B cell (primary cell): ENCODE measurements around the gene TAC3. TPM values are rescaled to one million over a fixed set of nuclear protein-coding genes. Genes with fewer than 3 reads are reported as not detected.
"Not testable (repeated sequence)": the region's sequence is repeated elsewhere in the genome, so short reads cannot be mapped to it uniquely, and the experiment has no call there.

Experiments used
- ATAC-seq: fragments of 200-7000 bp; cut with Tn5 transposase; one replicate; pipeline ENCODE4 v1.10.0; 2021; ENCODE audit warnings: low read depth, mild to moderate bottlenecking, moderate number of reproducible peaks, moderate library complexity
- CTCF ChIA-PET: fragments of 350-600 bp; sonication (Branson Sonifier 250); formaldehyde crosslinking; loops from one replicate; lab custom pipeline; 2021; ENCODE audit warnings: antibody characterized with exemption, inconsistent platforms; lab: Charles Lee
- POLR2A ChIA-PET: fragments of 350-600 bp; sonication (Branson Sonifier 250); formaldehyde crosslinking; loops from one replicate; lab custom pipeline; 2021; ENCODE audit warnings: antibody characterized with exemption; lab: Charles Lee
- DNase-seq: peaks from one replicate; pipeline ENCODE4 v3.0.0; 2013
- H2AFZ ChIP-seq: 2 replicates; pipeline ENCODE4 v1.6.1; 2012; ENCODE audit warnings: mild to moderate bottlenecking, low read depth, low read length; ENCODE audit not compliant: insufficient read depth, poor library complexity, severe bottlenecking
- H3K27ac ChIP-seq, 2 donors: 1 replicate in 1 of 2; 2 replicates in 1 of 2; pipeline ENCODE4 v1.5.1; 2012 to 2013; ENCODE audit warnings: low read length in 2 of 2, mild to moderate bottlenecking in 2 of 2, moderate library complexity in 1 of 2
- H3K27me3 ChIP-seq, 4 experiments: fragments of 200-600 bp in 1 of 4; sonication (generic) in 1 of 4; replicated peaks in 1 of 4; 1 replicate in 2 of 4; 2 replicates in 2 of 4; pipeline versions ENCODE4 v1.6.1 to v1.7.0; 2013 to 2016; ENCODE audit warnings: low read length in 3 of 4, mild to moderate bottlenecking in 2 of 4, mixed read lengths in 1 of 4, moderate library complexity in 1 of 4; ENCODE audit not compliant: insufficient read depth in 4 of 4, control insufficient read depth in 3 of 4; ENCODE audit errors: control extremely low read depth in 1 of 4
- H3K36me3 ChIP-seq, 2 experiments: replicated peaks in 1 of 2; 1 replicate in 1 of 2; 2 replicates in 1 of 2; pipeline versions ENCODE4 v1.6.1 to v1.7.1; 2013; ENCODE audit warnings: low read length in 1 of 2; ENCODE audit not compliant: insufficient read depth in 2 of 2, control insufficient read depth in 1 of 2; ENCODE audit errors: control extremely low read depth in 1 of 2, extremely low read depth in 1 of 2
- H3K4me1 ChIP-seq, 2 donors: fragments of 200-600 bp in 1 of 2; sonication (generic) in 1 of 2; 1 replicate in 1 of 2; 2 replicates in 1 of 2; pipeline versions ENCODE4 v1.5.1 to v1.6.1; 2013 to 2017; ENCODE audit warnings: low read length in 2 of 2; ENCODE audit not compliant: control insufficient read depth in 2 of 2, insufficient read depth in 2 of 2
- H3K4me2 ChIP-seq: replicated peaks from 2 replicates; pipeline ENCODE3; 2012; ENCODE audit warnings: mild to moderate bottlenecking, low read depth, low read length; ENCODE audit not compliant: poor library complexity, severe bottlenecking
- H3K4me3 ChIP-seq, 5 experiments: fragments of 200-600 bp in 1 of 5; sonication (generic) in 1 of 5; 1 replicate in 3 of 5; 2 replicates in 2 of 5; pipeline versions ENCODE4 v1.5.1 to v1.7.0; 2011 to 2016; ENCODE audit warnings: low read length in 4 of 5, mild to moderate bottlenecking in 4 of 5, low read depth in 2 of 5, control low read depth in 1 of 5, moderate library complexity in 1 of 5; ENCODE audit not compliant: insufficient read depth in 1 of 5; ENCODE audit errors: control extremely low read depth in 1 of 5, extremely low read depth in 1 of 5
- H3K79me2 ChIP-seq: fragments of 200-600 bp; sonication (generic); one replicate; pipeline ENCODE4 v1.6.0; 2016; ENCODE audit warnings: low read length; ENCODE audit not compliant: control insufficient read depth, insufficient read depth
- H3K9ac ChIP-seq: fragments of 200-600 bp; sonication (generic); 2 replicates; pipeline ENCODE4 v1.6.1; 2017; ENCODE audit warnings: mild to moderate bottlenecking, low read length, moderate library complexity
- H3K9me3 ChIP-seq, 3 donors: one replicate each; pipeline versions ENCODE4 v1.6.1 to v1.7.1; 2013; ENCODE audit warnings: low read length in 2 of 3; ENCODE audit not compliant: control insufficient read depth in 2 of 3, insufficient read depth in 1 of 3; ENCODE audit errors: control extremely low read depth in 1 of 3
- H4K20me1 ChIP-seq: 2 replicates; pipeline ENCODE4 v1.6.0; 2012; ENCODE audit warnings: mild to moderate bottlenecking, low read length; ENCODE audit not compliant: insufficient read depth, control insufficient read depth, poor library complexity, severe bottlenecking
- H3K27ac Mint-ChIP-seq: one replicate; pipeline ENCODE4 v1.8.0; 2021; ENCODE audit warnings: mixed read lengths
- H3K27me3 Mint-ChIP-seq: one replicate; pipeline ENCODE4 v1.8.0; 2021; ENCODE audit warnings: mixed read lengths
- H3K4me1 Mint-ChIP-seq: one replicate; pipeline ENCODE4 v1.8.0; 2021; ENCODE audit warnings: mixed read lengths
- H3K4me3 Mint-ChIP-seq: one replicate; pipeline ENCODE4 v1.8.0; 2021; ENCODE audit warnings: mixed read lengths
- H3K9me3 Mint-ChIP-seq: one replicate; pipeline ENCODE4 v1.8.0; 2022; ENCODE audit warnings: mixed read lengths; ENCODE audit not compliant: insufficient read depth
- WGBS: methylation state at CpG from one replicate; pipeline ENCODE4 v1.1.5; 2013; ENCODE audit warnings: missing lambda C conversion rate; ENCODE audit not compliant: insufficient coverage; 5-methylcytosine and 5-hydroxymethylcytosine counted together
- intact Hi-C: fragments of 100-400 bp; cut with micrococcal nuclease; formaldehyde crosslinking; loops from one replicate; pipeline ENCODE4 v1.10.0; 2022
- polyA plus RNA-seq: library from polyadenylated mRNA; depleted of rRNA; stranded (reverse); fragments of >200 nt; gene quantifications from 2 replicates; pipeline ENCODE4 v1.2.3, GENCODE V29; 2012
- total RNA-seq, 2 donors: library from RNA; stranded (reverse); fragments of 120-200 nt in 1 of 2; gene quantifications; 1 replicate in 1 of 2; 2 replicates in 1 of 2; pipeline versions ENCODE4 v1.2.3 to v1.2.4, GENCODE V29; 2013 to 2022

The TAC3 gene
- total and polyA plus RNA-seq, 2 donors (not counting 1 experiment from before 2014, with no cell fraction given) = 0.24 TPM; not detected in 1

- H3K27ac Mint-ChIP-seq, H2AFZ ChIP-seq, H3K4me3 ChIP-seq, H3K27me3 ChIP-seq, intact Hi-C loops, H3K27me3 Mint-ChIP-seq, ATAC-seq, H3K4me3 Mint-ChIP-seq, H4K20me1 ChIP-seq, H3K9ac ChIP-seq, H3K4me2 ChIP-seq, H3K9me3 Mint-ChIP-seq, DNase-seq, H3K36me3 ChIP-seq, POLR2A ChIA-PET, H3K4me1 Mint-ChIP-seq, H3K27ac ChIP-seq, CTCF ChIA-PET, H3K9me3 ChIP-seq, H3K79me2 ChIP-seq, H3K4me1 ChIP-seq: not testable (repeated sequence)
- WGBS = no CpG with 5 or more reads among the region's 3 CpGs
Measured at GRCh38 chr12:56974224-56974623, 42.1 kb downstream of the TAC3 start.

- H3K4me2 ChIP-seq, H3K27me3 ChIP-seq, H3K9ac ChIP-seq, H4K20me1 ChIP-seq, H3K36me3 ChIP-seq, H3K27ac ChIP-seq, H3K27ac Mint-ChIP-seq, H3K79me2 ChIP-seq, DNase-seq, POLR2A ChIA-PET, H3K27me3 Mint-ChIP-seq, H3K4me1 Mint-ChIP-seq, H3K4me3 Mint-ChIP-seq, CTCF ChIA-PET, H3K9me3 Mint-ChIP-seq, H3K4me1 ChIP-seq, ATAC-seq, H2AFZ ChIP-seq, H3K9me3 ChIP-seq, H3K4me3 ChIP-seq, intact Hi-C loops: not testable (repeated sequence)
- no CpG with 5 or more reads among the region's 6 CpGs for WGBS
Measured at GRCh38 chr12:56968910-56969309, 47.4 kb downstream of the TAC3 start.

- H3K9me3 Mint-ChIP-seq, H3K9me3 ChIP-seq, H3K79me2 ChIP-seq, H3K27me3 ChIP-seq, H4K20me1 ChIP-seq, H3K4me3 Mint-ChIP-seq, H3K4me3 ChIP-seq, H3K9ac ChIP-seq, DNase-seq, H2AFZ ChIP-seq, H3K4me1 Mint-ChIP-seq, POLR2A ChIA-PET, ATAC-seq, H3K27ac Mint-ChIP-seq, H3K4me2 ChIP-seq, intact Hi-C loops, H3K4me1 ChIP-seq, H3K27ac ChIP-seq, CTCF ChIA-PET, H3K27me3 Mint-ChIP-seq, H3K36me3 ChIP-seq: not testable (repeated sequence)
- 97% methylated on average over 10 of the region's 15 CpGs for WGBS
Measured at GRCh38 chr12:56965997-56966642, 50.2 kb downstream of the TAC3 start.

- CTCF ChIA-PET, intact Hi-C loops, DNase-seq: not testable (repeated sequence)
Measured at GRCh38 chr12:56965124-56965523, 51.2 kb downstream of the TAC3 start.

More at GRCh38 chr12:56965124-56965523, 51.2 kb downstream of the TAC3 start:
- H3K4me1 ChIP-seq, H3K27ac Mint-ChIP-seq, H3K4me3 ChIP-seq, H3K4me2 ChIP-seq, ATAC-seq, H3K79me2 ChIP-seq, H3K36me3 ChIP-seq, H3K4me1 Mint-ChIP-seq, H3K9me3 ChIP-seq, H2AFZ ChIP-seq, POLR2A ChIA-PET, H3K9me3 Mint-ChIP-seq, H3K27me3 Mint-ChIP-seq, H3K27ac ChIP-seq, H4K20me1 ChIP-seq, H3K27me3 ChIP-seq, H3K9ac ChIP-seq, H3K4me3 Mint-ChIP-seq: not testable (repeated sequence)
- no CpG with 5 or more reads among the region's 4 CpGs for WGBS
